Measurements from ENCODE around the gene CTDSPL.

Gene CTDSPL

GRCh38 chr3:37989821-37990480 lies 128.3 kb downstream of the CTDSPL start:
- H3K27me3 Mint-ChIP-seq (ENCODE audit: low read depth) = peaks cover 17% of the 10 kb centered on the region
- TF ChIP-seq CTCF (IDR thresholded peaks at IDR 0.05; ENCODE audit: unreplicated experiment in 3 of 3) = no peak
- no peak overlapping the region for H3K4me3 Mint-ChIP-seq
- H3K9me3 Mint-ChIP-seq = no peaks in the 10 kb centered on the region
- H3K4me1 Mint-ChIP-seq = peaks cover 37% of the 10 kb centered on the region
- peaks cover 3% of the 10 kb centered on the region for H3K36me3 Mint-ChIP-seq (ENCODE audit: low read depth)
- peak overlapping the region; percentile 21 to 60 (median 58) for H3K27ac Mint-ChIP-seq

GRCh38 chr3:37990527-37990926 lies 128.8 kb downstream of the CTDSPL start, which contains the start of gene VILL:
Gene VILL (plus strand): TSS chr3:37990786. CDS start chr3:37993673, 2,887 bp downstream.
- Mint-ChIP-seq H3K4me3 (peak within 1 kb of the TSS in 1 of 3 experiments; percentile 14), H3K4me1 (peaks cover 40% of the 10 kb centered on the region), H3K9me3 (no peaks in the 10 kb centered on the region), H3K27me3 (ENCODE audit: low read depth) (peaks cover 17% of the 10 kb centered on the region), H3K27ac (peak within 1 kb of the TSS; percentile 21 to 74 (median 58)), H3K36me3 (ENCODE audit: low read depth) (no peaks in the 10 kb centered on the region)
- no peak for TF ChIP-seq CTCF (IDR thresholded peaks at IDR 0.05; ENCODE audit: unreplicated experiment in 3 of 3)

GRCh38 chr3:37991109-37991508 lies 129.4 kb downstream of the CTDSPL start:
- no peak for TF ChIP-seq CTCF (IDR thresholded peaks at IDR 0.05; ENCODE audit: unreplicated experiment in 3 of 3)
- Mint-ChIP-seq H3K27me3 (ENCODE audit: low read depth) (peaks cover 17% of the 10 kb centered on the region), H3K27ac (no peak overlapping the region), H3K4me3 (no peak overlapping the region), H3K4me1 (peaks cover 35% of the 10 kb centered on the region), H3K36me3 (ENCODE audit: low read depth) (no peaks in the 10 kb centered on the region), H3K9me3 (no peaks in the 10 kb centered on the region)

GRCh38 chr3:37991823-37992222 lies 130.1 kb downstream of the CTDSPL start:
- Mint-ChIP-seq H3K36me3 (ENCODE audit: low read depth) (peaks cover 6% of the 10 kb centered on the region), H3K27ac (peak overlapping the region in 1 of 3 experiments; percentile 34), H3K4me3 (peak overlapping the region in 2 of 3 experiments; percentile 10 to 60), H3K27me3 (ENCODE audit: low read depth) (peaks cover 17% of the 10 kb centered on the region), H3K9me3 (no peaks in the 10 kb centered on the region), H3K4me1 (peaks cover 41% of the 10 kb centered on the region)
- TF ChIP-seq CTCF (IDR thresholded peaks at IDR 0.05; ENCODE audit: unreplicated experiment in 3 of 3) = no peak

- Mint-ChIP-seq H3K27me3 (ENCODE audit: low read depth) (peaks cover 17% of the 10 kb centered on the region), H3K27ac (peak overlapping the region; percentile 12 to 98 (median 91)), H3K4me1 (peaks cover 44% of the 10 kb centered on the region), H3K36me3 (ENCODE audit: low read depth) (peaks cover 8% of the 10 kb centered on the region), H3K9me3 (no peaks in the 10 kb centered on the region), H3K4me3 (peak overlapping the region; percentile 42 to 96 (median 95))
- TF ChIP-seq CTCF (IDR thresholded peaks at IDR 0.05; ENCODE audit: unreplicated experiment in 3 of 3) = no peak
These were observed 130.8 kb downstream of the CTDSPL start for GRCh38 chr3:37992271-37993066.

Measured in nephron (organoid).